Neutrophil (primary cell): Measurements from ENCODE around the gene SH3RF3.

Experiments used
- H3K27ac ChIP-seq: fragments of 200-600 bp; sonication (generic); 2 replicates; pipeline ENCODE4 v1.5.1; 2016; ENCODE audit warnings: mild to moderate bottlenecking, moderate library complexity
- H3K27me3 ChIP-seq: fragments of 200-600 bp; sonication (generic); 2 replicates; pipeline ENCODE4 v1.6.0; 2016; ENCODE audit warnings: mild to moderate bottlenecking
- H3K36me3 ChIP-seq: fragments of 200-600 bp; sonication (generic); 2 replicates; pipeline ENCODE4 v1.5.1; 2017
- H3K4me1 ChIP-seq, 2 experiments: fragments of 200-600 bp in 1 of 2; sonication (generic) in 1 of 2; 1 replicate in 1 of 2; 2 replicates in 1 of 2; pipeline versions ENCODE4 v1.5.1 to v1.6.1; 2013 to 2016; ENCODE audit warnings: low read depth in 1 of 2, low read length in 1 of 2, mild to moderate bottlenecking in 1 of 2, moderate library complexity in 1 of 2; ENCODE audit not compliant: control insufficient read depth in 1 of 2, insufficient read depth in 1 of 2
- H3K4me3 ChIP-seq, 2 experiments: fragments of 200-600 bp in 1 of 2; sonication (generic) in 1 of 2; 1 replicate in 1 of 2; 2 replicates in 1 of 2; pipeline ENCODE4 v1.5.1; 2013 to 2016; ENCODE audit warnings: low read depth in 1 of 2, low read length in 1 of 2, mild to moderate bottlenecking in 1 of 2, moderate library complexity in 1 of 2
- H3K9me3 ChIP-seq: fragments of 200-600 bp; sonication (generic); 2 replicates; pipeline ENCODE4 v1.5.1; 2016
- CTCF ChIP-seq: fragments of 200-600 bp; sonication (generic); IDR thresholded peaks from 2 replicates; pipeline ENCODE4 v1.5.1; 2016; ENCODE audit warnings: antibody characterized with exemption

SH3RF3 gene

DNA sequence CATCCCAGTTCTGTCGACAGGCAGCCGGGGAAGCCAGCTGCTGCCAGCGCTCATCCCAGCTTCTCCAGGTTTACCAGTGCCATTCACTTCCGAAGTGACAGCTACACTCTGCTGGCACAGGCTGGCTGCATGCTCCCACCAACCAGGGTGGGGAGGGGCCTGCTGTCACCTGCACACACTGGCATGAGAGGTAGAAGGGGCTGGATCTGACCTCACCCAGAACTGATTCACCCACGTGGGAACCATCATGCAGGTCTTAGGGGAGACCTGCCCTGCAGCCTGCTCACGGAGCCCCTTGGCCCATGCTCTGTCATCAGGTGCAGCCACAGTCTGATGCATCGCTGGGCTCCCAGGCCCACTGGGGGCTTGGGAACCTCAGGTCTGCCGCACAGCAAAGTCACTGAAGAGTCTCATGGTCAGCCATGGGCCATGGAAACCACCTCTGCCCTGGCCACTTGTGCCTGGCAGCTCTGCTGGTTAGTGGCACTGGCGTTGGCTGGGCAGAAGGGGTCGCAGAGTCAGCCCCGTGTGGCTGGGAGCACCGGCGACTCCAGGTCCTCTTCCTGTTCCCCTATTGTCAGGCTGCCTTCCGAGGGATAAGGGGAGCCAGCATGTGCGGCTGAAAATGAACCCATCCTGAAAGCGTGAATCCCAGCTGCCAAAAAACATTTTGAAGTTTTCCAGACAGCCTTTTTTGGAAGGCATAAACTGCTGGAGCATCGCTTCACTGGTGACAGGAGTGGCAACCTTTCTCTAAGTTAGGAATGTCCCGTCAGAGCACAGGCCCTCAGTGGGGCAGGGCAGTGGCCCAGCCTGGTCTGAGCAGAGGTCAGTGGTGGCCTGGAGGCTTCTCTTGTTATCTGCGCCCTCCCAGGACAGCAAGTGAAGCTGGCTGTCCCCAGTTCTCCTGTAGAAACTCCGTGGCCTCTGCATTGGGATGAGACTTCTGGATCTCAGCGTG, 327.0 kb downstream of the SH3RF3 start:
- H3K4me3 ChIP-seq, result no peak overlapping the region
- H3K27me3 ChIP-seq, result no peaks in the 10 kb centered on the region
- TF ChIP-seq CTCF, result no peak
- H3K4me1 ChIP-seq, result no peaks in the 10 kb centered on the region
- no peak overlapping the region for H3K27ac ChIP-seq
- no peaks in the 10 kb centered on the region for H3K9me3 ChIP-seq
- peaks cover 16% of the 10 kb centered on the region for H3K36me3 ChIP-seq

GRCh38 chr2:109456776-109457175, 327.8 kb downstream of the SH3RF3 start:
- H3K27me3 ChIP-seq, result no peaks in the 10 kb centered on the region
- H3K36me3 ChIP-seq, result peaks cover 9% of the 10 kb centered on the region
- TF ChIP-seq CTCF, result no peak
- no peak overlapping the region for H3K27ac ChIP-seq
- H3K9me3 ChIP-seq, result no peaks in the 10 kb centered on the region
- H3K4me1 ChIP-seq, result no peaks in the 10 kb centered on the region
- H3K4me3 ChIP-seq, result no peak overlapping the region

DNA sequence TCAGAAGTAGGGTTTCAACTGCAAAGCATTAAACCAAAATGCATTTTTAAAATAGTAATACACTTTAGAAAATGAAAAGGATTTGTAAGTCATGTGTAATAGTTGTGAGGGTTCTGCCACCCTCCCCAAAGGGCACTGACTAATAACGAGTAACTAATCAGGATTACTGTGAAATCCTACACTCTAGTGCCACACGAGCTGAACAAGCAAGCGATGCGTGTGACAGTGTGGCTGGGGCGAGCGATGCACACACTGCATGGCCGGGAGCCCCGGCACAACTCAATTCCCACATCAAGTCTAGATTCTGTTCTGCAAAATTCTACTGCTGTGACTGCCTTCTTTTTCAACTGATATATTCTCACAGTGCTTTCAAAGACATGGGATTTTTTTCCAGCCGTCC, 328.4 kb downstream of the SH3RF3 start:
- Histone ChIP-seq H3K4me1 (no peaks in the 10 kb centered on the region), H3K9me3 (no peaks in the 10 kb centered on the region), H3K27ac (no peak overlapping the region), H3K4me3 (no peak overlapping the region), H3K27me3 (no peaks in the 10 kb centered on the region), H3K36me3 (peaks cover 6% of the 10 kb centered on the region)
- no peak for TF ChIP-seq CTCF

GRCh38 chr2:109457794-109458193, 328.8 kb downstream of the SH3RF3 start:
- no peak overlapping the region for H3K27ac ChIP-seq
- H3K4me3 ChIP-seq, result no peak overlapping the region
- no peak for TF ChIP-seq CTCF
- no peaks in the 10 kb centered on the region for H3K27me3 ChIP-seq
- peaks cover 6% of the 10 kb centered on the region for H3K36me3 ChIP-seq
- H3K4me1 ChIP-seq, result no peaks in the 10 kb centered on the region
- no peaks in the 10 kb centered on the region for H3K9me3 ChIP-seq

DNA sequence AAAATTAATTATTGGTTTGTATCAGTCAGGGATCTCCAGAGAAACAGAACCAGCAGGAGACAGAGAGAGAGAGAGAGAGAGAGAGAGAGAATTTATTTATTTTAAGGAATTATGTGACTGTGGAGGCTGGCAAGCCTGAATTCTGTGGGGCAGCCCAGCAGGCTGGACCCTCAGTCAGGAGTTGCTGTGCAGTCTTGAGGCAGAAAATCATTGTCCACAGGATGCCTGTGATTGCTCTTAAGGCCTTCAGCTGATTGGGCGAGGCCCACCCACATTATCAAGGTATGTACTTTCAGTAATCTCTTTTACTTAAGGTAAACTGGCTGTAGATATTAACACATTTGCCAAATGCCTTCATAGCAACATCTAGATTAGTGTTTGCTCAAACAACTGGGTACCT, 329.5 kb downstream of the SH3RF3 start:
- H3K4me1 ChIP-seq, result no peaks in the 10 kb centered on the region
- peaks cover 6% of the 10 kb centered on the region for H3K36me3 ChIP-seq
- no peaks in the 10 kb centered on the region for H3K27me3 ChIP-seq
- no peak overlapping the region for H3K27ac ChIP-seq
- no peak overlapping the region for H3K4me3 ChIP-seq
- TF ChIP-seq CTCF, result no peak
- H3K9me3 ChIP-seq, result no peaks in the 10 kb centered on the region
